ENCODE data around the gene CEP128.

DNA sequence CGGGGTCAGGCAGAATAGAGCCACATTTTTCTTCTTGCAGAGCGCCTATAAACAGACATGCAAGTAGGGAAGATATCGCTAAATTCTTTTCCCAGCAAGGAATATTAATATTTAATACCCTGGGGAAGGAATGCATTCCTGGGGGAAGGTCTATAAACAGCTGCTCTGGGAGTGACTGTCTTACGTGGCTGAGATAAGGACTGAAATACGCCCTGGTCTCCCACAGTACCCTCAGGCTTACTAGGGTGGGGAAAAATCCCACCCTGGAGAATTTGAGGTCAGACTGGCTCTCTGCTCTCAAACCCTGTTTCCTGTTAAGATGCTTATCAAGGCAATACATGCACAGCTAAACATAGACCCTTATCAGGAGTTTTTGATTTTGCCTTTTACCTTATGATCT is 262.3 kb downstream of the CEP128 start:
- TF ChIP-seq POLR2A (IDR thresholded peaks at IDR 0.05) (no peak), EP300 (IDR thresholded peaks at IDR 0.05) (no peak), POLR2AphosphoS5 (IDR thresholded peaks at IDR 0.05) (no peak)
- TF ChIP-seq, protein P1, sequence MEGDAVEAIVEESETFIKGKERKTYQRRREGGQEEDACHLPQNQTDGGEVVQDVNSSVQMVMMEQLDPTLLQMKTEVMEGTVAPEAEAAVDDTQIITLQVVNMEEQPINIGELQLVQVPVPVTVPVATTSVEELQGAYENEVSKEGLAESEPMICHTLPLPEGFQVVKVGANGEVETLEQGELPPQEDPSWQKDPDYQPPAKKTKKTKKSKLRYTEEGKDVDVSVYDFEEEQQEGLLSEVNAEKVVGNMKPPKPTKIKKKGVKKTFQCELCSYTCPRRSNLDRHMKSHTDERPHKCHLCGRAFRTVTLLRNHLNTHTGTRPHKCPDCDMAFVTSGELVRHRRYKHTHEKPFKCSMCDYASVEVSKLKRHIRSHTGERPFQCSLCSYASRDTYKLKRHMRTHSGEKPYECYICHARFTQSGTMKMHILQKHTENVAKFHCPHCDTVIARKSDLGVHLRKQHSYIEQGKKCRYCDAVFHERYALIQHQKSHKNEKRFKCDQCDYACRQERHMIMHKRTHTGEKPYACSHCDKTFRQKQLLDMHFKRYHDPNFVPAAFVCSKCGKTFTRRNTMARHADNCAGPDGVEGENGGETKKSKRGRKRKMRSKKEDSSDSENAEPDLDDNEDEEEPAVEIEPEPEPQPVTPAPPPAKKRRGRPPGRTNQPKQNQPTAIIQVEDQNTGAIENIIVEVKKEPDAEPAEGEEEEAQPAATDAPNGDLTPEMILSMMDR (IDR thresholded peaks at IDR 0.05), result no peak

Measured in gastroesophageal sphincter (tissue), 3 donors.